ENCODE measurements around the gene NACC1. TPM values are rescaled to one million over a fixed set of nuclear protein-coding genes. Genes with fewer than 3 reads are reported as not detected.

Gene NACC1
- 35.5 TPM for total RNA-seq

DNA sequence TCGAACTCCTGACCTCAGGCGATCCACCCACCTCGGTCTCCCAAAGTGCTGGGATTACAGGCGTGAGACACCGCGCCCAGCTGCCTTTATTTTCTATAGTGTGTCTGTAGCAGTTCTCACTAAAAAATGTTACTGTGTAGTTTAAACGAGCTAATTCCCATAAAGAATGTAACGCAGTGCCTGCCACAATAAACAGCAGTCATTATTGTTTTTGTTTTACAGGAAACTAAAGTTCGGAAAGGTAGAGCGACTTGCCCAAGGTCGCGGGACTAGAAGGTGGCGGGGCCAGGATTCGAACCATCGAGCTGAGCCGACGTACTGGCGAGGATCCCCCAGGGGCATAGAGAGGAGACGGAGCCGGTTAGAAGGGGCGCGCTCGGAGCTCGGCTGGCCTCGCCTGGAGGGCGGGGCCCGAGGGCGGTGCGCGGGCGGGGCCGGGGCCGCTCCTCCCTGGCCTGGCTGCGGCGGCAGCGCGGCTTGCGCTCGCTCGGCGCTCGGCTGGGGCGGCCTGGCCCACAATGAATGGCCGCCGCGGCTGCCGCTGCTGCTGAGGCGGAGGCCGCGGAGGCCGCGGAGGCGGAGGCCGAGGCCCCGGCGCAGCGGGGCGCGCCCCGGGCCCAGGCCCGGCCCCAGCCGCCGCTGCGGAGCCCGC is at the start of gene NACC1:
NACC1 (plus strand) TSS at position 493 of the 652 bp plus-strand sequence. CDS start 16,944 bp downstream, outside the sequence.
- Histone ChIP-seq H3K27ac (peak within 1 kb of the TSS; percentile 57 to 61), H3K27me3 (no peaks in the 10 kb centered on the region), H3K4me1 (peaks cover 5 to 29% of the 10 kb centered on the region in 2 donors), H3K36me3 (peaks cover under 1 to 6% of the 10 kb centered on the region in 2 donors), H3K4me3 (peak within 1 kb of the TSS; percentile 94 to 100), H3K9me3 (no peaks in the 10 kb centered on the region)
- TF ChIP-seq, protein P1, sequence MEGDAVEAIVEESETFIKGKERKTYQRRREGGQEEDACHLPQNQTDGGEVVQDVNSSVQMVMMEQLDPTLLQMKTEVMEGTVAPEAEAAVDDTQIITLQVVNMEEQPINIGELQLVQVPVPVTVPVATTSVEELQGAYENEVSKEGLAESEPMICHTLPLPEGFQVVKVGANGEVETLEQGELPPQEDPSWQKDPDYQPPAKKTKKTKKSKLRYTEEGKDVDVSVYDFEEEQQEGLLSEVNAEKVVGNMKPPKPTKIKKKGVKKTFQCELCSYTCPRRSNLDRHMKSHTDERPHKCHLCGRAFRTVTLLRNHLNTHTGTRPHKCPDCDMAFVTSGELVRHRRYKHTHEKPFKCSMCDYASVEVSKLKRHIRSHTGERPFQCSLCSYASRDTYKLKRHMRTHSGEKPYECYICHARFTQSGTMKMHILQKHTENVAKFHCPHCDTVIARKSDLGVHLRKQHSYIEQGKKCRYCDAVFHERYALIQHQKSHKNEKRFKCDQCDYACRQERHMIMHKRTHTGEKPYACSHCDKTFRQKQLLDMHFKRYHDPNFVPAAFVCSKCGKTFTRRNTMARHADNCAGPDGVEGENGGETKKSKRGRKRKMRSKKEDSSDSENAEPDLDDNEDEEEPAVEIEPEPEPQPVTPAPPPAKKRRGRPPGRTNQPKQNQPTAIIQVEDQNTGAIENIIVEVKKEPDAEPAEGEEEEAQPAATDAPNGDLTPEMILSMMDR (IDR thresholded peaks at IDR 0.05): no peak
- intact Hi-C loops (cut with DNase I): loop anchor here (1.0 to 5.0 kb wide), 2 partner anchors 32 to 614 kb away; partner anchors contain the start of genes IER2 and STX10
- DNase-seq (ENCODE audit: low spot score in 2 of 2): peak; percentile 56 to 94

DNA sequence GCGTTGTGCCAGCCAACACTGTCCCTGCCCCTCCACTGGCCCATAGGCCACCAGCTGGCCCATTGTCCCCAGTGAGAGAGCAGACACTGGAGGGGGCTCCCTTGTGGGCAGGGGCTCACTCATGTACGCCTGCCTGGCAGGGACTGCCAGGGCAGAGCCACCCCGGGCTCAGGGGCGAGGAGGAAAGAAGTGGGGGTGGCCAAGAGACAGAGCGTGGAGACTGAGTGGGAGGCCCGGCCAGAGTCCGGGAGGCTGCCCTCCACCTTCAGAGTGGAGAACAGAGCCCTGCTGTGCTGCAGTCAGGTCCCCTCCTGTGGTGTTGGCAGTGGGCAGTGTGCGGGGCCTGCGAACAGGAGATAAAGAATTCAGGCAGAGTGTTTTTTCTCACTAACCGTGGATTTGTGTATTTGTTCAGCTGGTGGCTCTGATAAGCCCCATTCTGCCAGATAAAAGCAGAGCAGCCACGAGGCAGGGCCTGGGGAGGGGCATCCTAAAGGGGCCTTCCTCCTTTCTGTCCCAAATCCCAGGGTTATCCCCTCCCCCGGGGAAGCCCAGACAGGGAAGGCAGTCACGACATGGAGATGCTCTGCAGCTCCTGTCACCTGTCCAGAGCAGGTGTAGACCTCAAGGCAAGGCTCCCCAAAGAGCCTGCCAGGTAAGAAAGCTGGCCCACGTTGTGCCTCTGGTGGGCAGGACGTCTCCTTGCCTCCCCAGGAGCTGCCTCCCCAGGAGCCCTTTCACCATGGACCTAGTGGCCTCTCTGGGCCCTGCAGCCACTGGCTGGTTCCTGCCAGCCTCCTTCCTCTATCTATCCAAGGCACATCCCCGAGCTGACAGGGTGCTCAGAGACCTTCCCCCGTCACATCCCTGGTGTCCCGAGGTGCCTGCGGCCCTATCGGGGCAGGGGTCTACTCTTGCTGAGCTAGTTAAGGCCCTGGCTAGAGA is 48.4 kb upstream of the NACC1 start:
- peak overlapping the region in 1 of 2 donors; percentile 49 for H3K4me3 ChIP-seq
- peaks cover 8 to 12% of the 10 kb centered on the region in 2 donors for H3K36me3 ChIP-seq
- no peak for DNase-seq (ENCODE audit: low spot score in 2 of 2)
- TF ChIP-seq, protein P1 (IDR thresholded peaks at IDR 0.05): no peak
- intact Hi-C loops (cut with DNase I): no loop called here
- peak overlapping the region; percentile 99 for H3K27ac ChIP-seq
- H3K27me3 ChIP-seq: no peaks in the 10 kb centered on the region
- H3K9me3 ChIP-seq: no peaks in the 10 kb centered on the region
- H3K4me1 ChIP-seq: peaks cover 51 to 80% of the 10 kb centered on the region in 2 donors

DNA sequence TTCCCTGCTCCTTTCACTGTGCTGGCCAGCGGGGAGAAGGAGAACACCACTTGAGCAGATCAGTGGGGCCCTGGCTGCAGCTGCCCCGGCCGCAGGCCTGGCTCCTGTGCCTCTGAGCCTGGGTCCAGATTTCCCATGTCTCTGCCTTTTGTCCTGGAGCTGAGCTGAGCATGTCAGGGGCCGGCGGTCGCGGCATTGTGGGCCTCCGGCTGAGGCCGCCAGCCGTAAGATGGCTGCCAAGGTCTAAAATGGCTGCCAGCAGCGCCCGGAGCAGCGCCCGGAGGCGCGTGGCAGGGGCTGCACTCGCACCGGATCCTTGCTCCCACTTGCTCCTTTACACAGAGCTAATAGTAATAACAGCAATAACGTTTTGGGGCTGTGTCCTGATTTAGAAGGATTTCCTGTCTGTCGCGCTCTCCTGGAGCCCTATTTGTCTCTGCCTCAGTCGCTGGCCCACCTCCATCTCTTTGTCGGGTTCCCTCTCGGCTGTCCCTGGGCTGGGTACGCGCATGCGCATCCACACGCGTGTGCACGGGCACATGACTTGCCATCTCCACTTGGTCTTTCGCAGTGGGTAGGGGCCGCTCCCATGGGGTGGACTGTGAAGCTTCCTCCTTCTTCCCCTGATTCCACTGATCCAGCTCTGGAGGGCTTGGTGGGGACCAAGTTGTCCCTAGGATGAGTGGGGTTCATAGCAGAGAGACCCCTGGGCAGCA is 47.5 kb upstream of the NACC1 start:
- intact Hi-C loops (cut with DNase I): no loop called here
- H3K4me1 ChIP-seq: peaks cover 42 to 73% of the 10 kb centered on the region in 2 donors
- peak overlapping the region; percentile 99 for H3K27ac ChIP-seq
- H3K9me3 ChIP-seq: no peaks in the 10 kb centered on the region
- H3K4me3 ChIP-seq: peak overlapping the region in 1 of 2 donors; percentile 49
- H3K36me3 ChIP-seq: peaks cover 8 to 15% of the 10 kb centered on the region in 2 donors
- H3K27me3 ChIP-seq: no peaks in the 10 kb centered on the region
- no peak for DNase-seq (ENCODE audit: low spot score in 2 of 2)
- TF ChIP-seq, protein P1 (IDR thresholded peaks at IDR 0.05): no peak

DNA sequence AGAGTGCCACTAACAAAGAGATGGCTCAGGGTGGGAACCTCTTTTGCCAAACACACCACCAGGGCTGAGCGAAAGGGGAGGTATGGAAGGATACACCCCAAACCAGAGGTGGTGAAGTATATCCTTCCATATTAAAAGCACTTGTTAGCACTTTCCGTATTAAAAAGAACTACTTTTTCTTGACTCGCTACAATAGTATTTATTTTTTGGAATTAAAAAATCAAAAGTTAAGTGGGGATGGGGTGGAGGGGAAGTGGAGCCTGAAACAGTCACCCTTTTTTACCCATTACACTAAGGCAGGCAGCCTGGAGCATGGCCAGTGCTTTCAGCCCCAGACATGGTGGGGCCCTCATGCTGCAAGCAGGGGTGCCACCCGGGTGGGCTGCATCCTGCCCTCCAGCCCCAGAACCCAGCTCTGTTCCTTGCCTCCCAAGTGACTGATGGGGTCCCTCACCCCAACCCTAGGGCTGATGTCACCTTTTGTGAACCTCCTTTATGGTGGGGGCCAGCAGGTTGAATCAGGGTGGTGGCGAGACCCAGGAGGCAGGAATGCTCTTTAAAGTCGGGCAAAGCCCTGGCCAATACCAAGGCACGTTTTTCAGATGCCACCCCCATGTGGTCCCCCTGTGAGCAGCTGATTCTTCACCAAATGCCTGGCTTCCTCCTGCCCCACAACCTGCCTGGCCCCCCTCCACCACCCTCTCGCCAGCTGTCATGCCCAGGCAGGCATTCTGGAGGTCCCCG is 46.4 kb upstream of the NACC1 start:
- Histone ChIP-seq H3K27me3 (no peaks in the 10 kb centered on the region), H3K9me3 (no peaks in the 10 kb centered on the region), H3K4me1 (peaks cover 31 to 73% of the 10 kb centered on the region in 2 donors), H3K27ac (peak overlapping the region; percentile 99), H3K36me3 (peaks cover 8 to 15% of the 10 kb centered on the region in 2 donors), H3K4me3 (peak overlapping the region in 1 of 2 donors; percentile 49)
- intact Hi-C loops (cut with DNase I): no loop called here
- TF ChIP-seq, protein P1 (IDR thresholded peaks at IDR 0.05): no peak
- no peak for DNase-seq (ENCODE audit: low spot score in 2 of 2)
